Measurements from ENCODE around the gene PTPN21. TPM values are rescaled to one million over a fixed set of nuclear protein-coding genes. Genes with fewer than 3 reads are reported as not detected.
A peak's percentile ranks its signal among the peaks of the same experiment; 100 is the strongest.

The PTPN21 gene
- polyA plus RNA-seq, 1 of the 3 experiments (the other 2 are of a cell fraction): 5.6 TPM

- Histone ChIP-seq H3K4me3 (ENCODE audit: low read depth in 2 of 2, low read length in 1 of 2) (peak within 1 kb of the TSS; percentile 81 to 96), H3F3A (replicated peaks; ENCODE audit: insufficient read depth) (peaks cover 23% of the 10 kb centered on the region), H3K4me1 (ENCODE audit: control insufficient read depth in 1 of 2, insufficient read depth in 2 of 2, low read depth in 1 of 2, low read length in 1 of 2) (peaks cover 0 to 15% of the 10 kb centered on the region in 2 experiments; a peak in 3 of 4 replicates), H3K27ac (ENCODE audit: low read depth in 2 of 2, low read length in 1 of 2) (peak within 1 kb of the TSS; percentile 92), H3K9me3 (no peaks in the 10 kb centered on the region), H3K79me2 (ENCODE audit: insufficient read depth) (peaks cover 47% of the 10 kb centered on the region), H3K36me3 (replicated peaks in 1 of 2; ENCODE audit: control insufficient read depth in 1 of 2, insufficient read depth in 2 of 2, low read length in 1 of 2) (peaks cover 9 to 20% of the 10 kb centered on the region in 2 experiments), H4K20me1 (ENCODE audit: insufficient read depth) (peaks cover 27% of the 10 kb centered on the region), H3K9ac (peak within 1 kb of the TSS; percentile 94), H3K4me2 (peak within 1 kb of the TSS; percentile 95), H3K9me2 (no peaks in the 10 kb centered on the region), H3K27me3 (ENCODE audit: insufficient read depth) (no peaks in the 10 kb centered on the region), H2AFZ (ENCODE audit: low read depth) (peak within 1 kb of the TSS; percentile 80)
- TF ChIP-seq FOXM1 (IDR thresholded peaks at IDR 0.05; ENCODE audit: low read depth) (no peak), TAF1 (IDR thresholded peaks at IDR 0.05; ENCODE audit: borderline replicate concordance, low read depth, low read length) (peak; percentile 49; the same call in 1 of the 2 replicates), NFIC (IDR thresholded peaks at IDR 0.05; ENCODE audit: borderline replicate concordance) (no peak), SIN3A (IDR thresholded peaks at IDR 0.05; ENCODE audit: borderline replicate concordance, low read depth, low read length) (peak; percentile 25; the same call in 1 of the 2 replicates), ELF1 (IDR thresholded peaks at IDR 0.05) (no peak), NRF1 (IDR thresholded peaks at IDR 0.05; ENCODE audit: low read depth, low read length) (peak; percentile 98), SMC3 (IDR thresholded peaks at IDR 0.05; ENCODE audit: low read depth, low read length) (no peak), FOSL2 (IDR thresholded peaks at IDR 0.05; ENCODE audit: borderline replicate concordance, low read depth) (no peak), EZH2phosphoT487 (IDR thresholded peaks at IDR 0.05; ENCODE audit: borderline replicate concordance, low read depth) (no peak), JUND (IDR thresholded peaks at IDR 0.05) (no peak), USF1 (IDR thresholded peaks at IDR 0.05; ENCODE audit: borderline replicate concordance, low read depth) (no peak), MXI1 (IDR thresholded peaks at IDR 0.05; ENCODE audit: low read depth, low read length) (peak; percentile 91), GATA2 (CRISPR knock-in tag; IDR thresholded peaks at IDR 0.05) (peak; percentile 34; the same call in 1 of the 2 replicates), FOXJ3 (CRISPR knock-in tag; IDR thresholded peaks at IDR 0.05) (no peak; the same call in 1 of the 2 replicates), REST (IDR thresholded peaks at IDR 0.05; ENCODE audit: low read depth, low read length) (no peak), CHD2 (IDR thresholded peaks at IDR 0.05; ENCODE audit: low read length, partially characterized antibody) (peak; percentile 36), MAX (IDR thresholded peaks at IDR 0.05; ENCODE audit: low read depth) (peak; percentile 81), RXRA (IDR thresholded peaks at IDR 0.05; ENCODE audit: borderline replicate concordance, low read depth) (no peak), USF2 (IDR thresholded peaks at IDR 0.05; ENCODE audit: borderline replicate concordance, low read depth, low read length) (no peak), RAD21 (IDR thresholded peaks at IDR 0.05; ENCODE audit: low read length) (peak; percentile 48), POLR2AphosphoS5 (IDR thresholded peaks at IDR 0.05; ENCODE audit: low read depth, low read length) (peak; percentile 78), PBX3 (IDR thresholded peaks at IDR 0.05) (no peak), CTCF (IDR thresholded peaks at IDR 0.05) (no peak)
- WGBS (ENCODE audit: low lambda C conversion rate): 0% methylated on average over 27 of the region's 99 CpGs
- CTCF ChIA-PET: interaction anchor here (1.5 kb wide), 1 partner anchor 11 kb away, joined by 4 read pairs; no protein-coding TSS in a partner anchor
- POLR2A ChIA-PET: interaction anchor here (0.8 to 1.2 kb wide), 2 partner anchors 10 to 11 kb away, joined by 3 read pairs; no protein-coding TSS in a partner anchor
- peak; percentile 98 for DNase-seq
These were observed 8.3 kb upstream of the PTPN21 start, which contains the start of gene ZC3H14 for GRCh38 chr14:88562831-88563686. TSS of gene ZC3H14 (plus strand) at chr14:88563037. CDS start at chr14:88563134, 97 bp downstream.

Measured in SK-N-SH (cell line).